H1 (cell line): ENCODE data around the gene CD72. TPM values are rescaled to one million over a fixed set of nuclear protein-coding genes. Genes with fewer than 3 reads are reported as not detected.

Experiments
- CTCF ChIA-PET: fragments of 300-600 bp; sonication (Branson Sonifier 250); formaldehyde crosslinking; loops from one replicate; lab custom pipeline; 2021; ENCODE audit not compliant: partially characterized antibody; lab: Charles Lee
- POLR2A ChIA-PET: fragments of 300-600 bp; sonication (Branson Sonifier 250); formaldehyde crosslinking; loops from one replicate; lab custom pipeline; 2021; ENCODE audit warnings: inconsistent platforms; ENCODE audit not compliant: partially characterized antibody; lab: Charles Lee
- DNase-seq, 2 experiments: peaks; one replicate each; pipeline versions ENCODE4 v3.0.0 to v3.0.0-alpha.2; 2010 to 2022; ENCODE audit warnings: low spot score in 2 of 2, low read depth in 1 of 2, mixed read lengths in 1 of 2
- FAIRE-seq: peaks from 2 replicates; lab custom pipeline; 2011; peaks lifted over from hg19 to GRCh38; lab: Jason Lieb, UNC
- H2AFZ ChIP-seq: 2 replicates; pipeline ENCODE4 v1.8.1; 2012; ENCODE audit warnings: low read length, inconsistent platforms
- H2AK5ac ChIP-seq: 2 replicates; pipeline ENCODE4 v1.6.1; 2013; ENCODE audit warnings: low read depth, low read length
- H2BK120ac ChIP-seq: replicated peaks from 2 replicates; pipeline ENCODE3; 2013; ENCODE audit warnings: low read depth, low read length, inconsistent platforms
- H2BK12ac ChIP-seq: 2 replicates; pipeline ENCODE4 v1.6.1; 2013; ENCODE audit warnings: low read depth, low read length
- H2BK15ac ChIP-seq: 2 replicates; pipeline ENCODE4 v1.6.1; 2013; ENCODE audit warnings: low read length
- H2BK20ac ChIP-seq: 2 replicates; pipeline ENCODE4 v1.6.1; 2013; ENCODE audit warnings: low read length
- H2BK5ac ChIP-seq: 2 replicates; pipeline ENCODE4 v1.6.1; 2013; ENCODE audit warnings: low read depth, low read length
- H3K14ac ChIP-seq: 2 replicates; pipeline ENCODE4 v1.6.1; 2013; ENCODE audit warnings: inconsistent platforms; ENCODE audit not compliant: insufficient read length
- H3K18ac ChIP-seq: 2 replicates; pipeline ENCODE4 v1.6.1; 2013; ENCODE audit warnings: low read length; ENCODE audit errors: extremely low read depth
- H3K23ac ChIP-seq: 2 replicates; pipeline ENCODE4 v1.6.1; 2013; ENCODE audit warnings: inconsistent platforms; ENCODE audit not compliant: insufficient read length
- H3K23me2 ChIP-seq: 2 replicates; pipeline ENCODE4 v1.6.1; 2013; ENCODE audit warnings: low read depth, low read length
- H3K27ac ChIP-seq: 2 replicates; pipeline ENCODE4 v1.6.1; 2011; ENCODE audit warnings: low read depth, low read length, inconsistent platforms
- H3K27me3 ChIP-seq, 4 experiments: replicated peaks in 1 of 4; 1 replicate in 1 of 4; 2 replicates in 3 of 4; pipeline versions ENCODE4 v1.6.1 to v1.8.1; 2011 to 2013; ENCODE audit warnings: low read length in 3 of 4, mild to moderate bottlenecking in 3 of 4, inconsistent platforms in 2 of 4, mixed read lengths in 2 of 4, moderate library complexity in 1 of 4; ENCODE audit not compliant: control insufficient read depth in 3 of 4, insufficient read depth in 3 of 4; ENCODE audit errors: extremely low read depth in 1 of 4
- H3K36me3 ChIP-seq, 4 experiments: 2 replicates each; pipeline versions ENCODE4 v1.6.1 to v1.8.1; 2011 to 2013; ENCODE audit warnings: mild to moderate bottlenecking in 4 of 4, low read length in 3 of 4, moderate library complexity in 2 of 4, control low read depth in 1 of 4, inconsistent platforms in 1 of 4; ENCODE audit not compliant: insufficient read depth in 4 of 4, control insufficient read depth in 2 of 4
- H3K4ac ChIP-seq: replicated peaks from 2 replicates; pipeline ENCODE3; 2013; ENCODE audit warnings: low read length, low read depth, mixed read lengths, inconsistent platforms; ENCODE audit not compliant: insufficient read length
- H3K4me1 ChIP-seq, 4 experiments: replicated peaks in 1 of 4; 1 replicate in 1 of 4; 2 replicates in 3 of 4; pipeline versions ENCODE4 v1.6.1 to v1.8.1; 2011 to 2013; ENCODE audit warnings: low read length in 3 of 4, inconsistent platforms in 2 of 4, mixed read lengths in 1 of 4; ENCODE audit not compliant: insufficient read depth in 4 of 4, control insufficient read depth in 3 of 4
- H3K4me2 ChIP-seq, 2 experiments: 2 replicates each; pipeline versions ENCODE4 v1.6.1 to v1.8.1; 2011 to 2013; ENCODE audit warnings: low read depth in 2 of 2, low read length in 2 of 2, control low read depth in 1 of 2, inconsistent platforms in 1 of 2, mild to moderate bottlenecking in 1 of 2; ENCODE audit not compliant: insufficient read depth in 1 of 2
- H3K4me3 ChIP-seq, 4 experiments: fragments of 200-600, 300-600 bp in 1 of 4; sonication (generic), shearing (Covaris generic), sonication (Bioruptor Twin) in 1 of 4; 2 replicates each; pipeline versions ENCODE4 v1.5.1 to v1.8.1; 2011 to 2016; ENCODE audit warnings: low read length in 4 of 4, low read depth in 3 of 4, control low read depth in 2 of 4, inconsistent platforms in 2 of 4, mild to moderate bottlenecking in 2 of 4, mixed read lengths in 1 of 4, moderate library complexity in 1 of 4; ENCODE audit not compliant: insufficient read depth in 2 of 4; ENCODE audit errors: extremely low read depth in 1 of 4
- H3K56ac ChIP-seq: replicated peaks from 2 replicates; pipeline ENCODE3; 2013; ENCODE audit warnings: low read depth, mild to moderate bottlenecking, mixed read lengths, low read length, inconsistent platforms; ENCODE audit not compliant: insufficient read length
- H3K79me1 ChIP-seq: 2 replicates; pipeline ENCODE4 v1.6.1; 2013; ENCODE audit warnings: low read depth, low read length, control low read depth
- H3K79me2 ChIP-seq, 2 experiments: 2 replicates each; pipeline versions ENCODE4 v1.6.1 to v1.8.1; 2012 to 2013; ENCODE audit warnings: low read length in 2 of 2, mild to moderate bottlenecking in 2 of 2, inconsistent platforms in 1 of 2; ENCODE audit not compliant: insufficient read depth in 2 of 2, control insufficient read depth in 1 of 2
- H3K9ac ChIP-seq, 4 experiments: replicated peaks in 1 of 4; 1 replicate in 1 of 4; 2 replicates in 3 of 4; pipeline versions ENCODE4 v1.6.1 to v1.8.1; 2011 to 2013; ENCODE audit warnings: low read depth in 3 of 4, low read length in 3 of 4, control low read depth in 2 of 4, mild to moderate bottlenecking in 2 of 4, moderate library complexity in 2 of 4, inconsistent platforms in 1 of 4; ENCODE audit errors: extremely low read depth in 1 of 4
- H3K9me3 ChIP-seq, 2 experiments: 2 replicates each; pipeline versions ENCODE4 v1.6.1 to v1.8.1; 2012 to 2013; ENCODE audit warnings: mild to moderate bottlenecking in 2 of 2, moderate library complexity in 2 of 2, control low read depth in 1 of 2, inconsistent platforms in 1 of 2, low read depth in 1 of 2, low read length in 1 of 2, mixed read lengths in 1 of 2; ENCODE audit not compliant: insufficient read depth in 2 of 2
- H4K20me1 ChIP-seq, 2 experiments: replicated peaks in 1 of 2; 2 replicates each; pipeline versions ENCODE3 to v1.8.1; 2011 to 2013; ENCODE audit warnings: inconsistent platforms in 2 of 2, low read length in 2 of 2, mild to moderate bottlenecking in 1 of 2; ENCODE audit not compliant: insufficient read depth in 2 of 2, control insufficient read depth in 1 of 2
- H4K5ac ChIP-seq: 2 replicates; pipeline ENCODE4 v1.6.1; 2013; ENCODE audit warnings: low read length, low read depth, mixed read lengths, inconsistent platforms; ENCODE audit not compliant: insufficient read length
- H4K8ac ChIP-seq: 2 replicates; pipeline ENCODE4 v1.8.0; 2013; ENCODE audit warnings: mild to moderate bottlenecking, moderate library complexity, low read length, inconsistent platforms; ENCODE audit not compliant: insufficient read depth; ENCODE audit errors: extremely low read depth
- H4K91ac ChIP-seq: replicated peaks from 2 replicates; pipeline ENCODE3; 2013; ENCODE audit warnings: low read length, mixed read lengths, inconsistent platforms; ENCODE audit not compliant: insufficient read length
- ATF2 ChIP-seq: IDR thresholded peaks from 2 replicates; pipeline ENCODE4 v1.6.1; 2012; ENCODE audit warnings: low read length, inconsistent platforms
- BACH1 ChIP-seq: IDR thresholded peaks from 2 replicates; pipeline ENCODE4 v1.6.1; 2012; ENCODE audit warnings: low read length, improper control_type of control experiment
- CTCF ChIP-seq, 3 experiments: IDR thresholded peaks; 1 replicate in 2 of 3; 2 replicates in 1 of 3; pipeline versions ENCODE4 v1.5.1 to v1.6.1; 2011; ENCODE audit warnings: low read length in 3 of 3, mild to moderate bottlenecking in 3 of 3, inconsistent platforms in 2 of 3, low read depth in 1 of 3, moderate library complexity in 1 of 3; ENCODE audit not compliant: insufficient read depth in 1 of 3; ENCODE audit errors: control extremely low read depth in 1 of 3
- GTF2F1 ChIP-seq: IDR thresholded peaks from 2 replicates; pipeline ENCODE4 v1.6.1; 2012; ENCODE audit warnings: low read depth, low read length, improper control_type of control experiment, borderline replicate concordance
- NANOG ChIP-seq: IDR thresholded peaks from 2 replicates; pipeline ENCODE4 v1.6.1; 2011; ENCODE audit warnings: low read length, low read depth, mild to moderate bottlenecking, inconsistent platforms; ENCODE audit not compliant: insufficient read depth, poor library complexity, severe bottlenecking
- SIRT6 ChIP-seq: IDR thresholded peaks from one replicate; pipeline ENCODE4 v1.7.1; 2012; ENCODE audit warnings: low read length, inconsistent platforms
- SP1 ChIP-seq: IDR thresholded peaks from 2 replicates; pipeline ENCODE4 v1.6.1; 2011; ENCODE audit warnings: low read depth, low read length
- TEAD4 ChIP-seq: IDR thresholded peaks from 2 replicates; pipeline ENCODE4 v1.6.1; 2012; ENCODE audit warnings: low read depth, low read length, inconsistent platforms, mixed read lengths
- ZNF274 ChIP-seq: IDR thresholded peaks from 2 replicates; pipeline ENCODE4 v1.7.0; 2012; ENCODE audit warnings: low read length, borderline replicate concordance; ENCODE audit errors: extremely low read depth
- WGBS, 2 experiments: shearing (Covaris generic) in 1 of 2; methylation state at CpG; one replicate each; pipeline versions ENCODE4 v1.1.6 to v1.1.7; 2013 to 2015; ENCODE audit warnings: low lambda C conversion rate in 2 of 2, mixed read lengths in 2 of 2, inconsistent platforms in 1 of 2, low coverage in 1 of 2, missing lambda C conversion rate in 1 of 2; ENCODE audit not compliant: insufficient replicate concordance in 2 of 2, insufficient coverage in 1 of 2, insufficient read length in 1 of 2; ENCODE audit errors: extremely low coverage in 1 of 2, missing lambda C conversion rate in 1 of 2; 5-methylcytosine and 5-hydroxymethylcytosine counted together
- polyA plus RNA-seq, 7 experiments: library from polyadenylated mRNA; depleted of rRNA in 3 of 7; stranded (reverse) in 5 of 7; unstranded in 2 of 7; fragments of >200 nt in 5 of 7; fragments of 200-250 nt in 2 of 7; gene quantifications; 1 replicate in 5 of 7; 2 replicates in 1 of 7; 4 replicates in 1 of 7; pipeline versions ENCODE4 v1.2.1 to v1.2.3, GENCODE V29; 2011 to 2013; ENCODE audit warnings: missing spikeins in 2 of 7, mixed read lengths in 2 of 7
- total RNA-seq: library from RNA; stranded (reverse); fragmentation: NEBNext Ultra II Directional; extraction: Animal tissue kit (Norgen Biotek cat#: 25700); gene quantifications from 2 replicates; pipeline ENCODE4 v1.2.1, GENCODE V29; 2021

CD72 gene
- total and polyA plus RNA-seq, 2 of the 8 experiments (the other 6 are each of a cell fraction or from before 2014, with no cell fraction given), result 4.0 to 4.5 TPM

- Histone ChIP-seq H3K79me2 (no peaks in the 10 kb centered on the region), H4K91ac (no peak overlapping the region)
- TF ChIP-seq GTF2F1, result no peak
- TF ChIP-seq ATF2, result 0 out of 2 replicates have a peak, but pooled peaks have one; percentile 19
- TF ChIP-seq ZNF274, result no peak
- no peak for TF ChIP-seq SIRT6
- TF ChIP-seq TEAD4, result peak; percentile 94
- peak; percentile 26 to 40 (median 26); a peak in 2 of 4 replicates for TF ChIP-seq CTCF (IDR thresholded peaks at IDR 0.05; ENCODE audit: control extremely low read depth in 1 of 3, insufficient read depth in 1 of 3, low read depth in 1 of 3, low read length in 3 of 3)
- no peak for TF ChIP-seq NANOG
- TF ChIP-seq SP1, result no peak
- no peak for TF ChIP-seq BACH1
These were observed 27.9 kb upstream of the CD72 start for GRCh38 chr9:35646153-35646532.

More at GRCh38 chr9:35646153-35646532, 27.9 kb upstream of the CD72 start:
- peak overlapping the region; percentile 81 for H3K18ac ChIP-seq
- no peak overlapping the region for H3K4ac ChIP-seq
- H3K14ac ChIP-seq, result no peak overlapping the region
- WGBS, 2 experiments, result 1% methylated on average over 10 of the region's 11 CpGs; no CpG with 5 or more reads in 1 of the 2 experiments
- H2AK5ac ChIP-seq, result no peak overlapping the region
- CTCF ChIA-PET, result interaction anchor here (0.6 to 8.1 kb wide), 25 partner anchors 14 to 1491 kb away, joined by 3 to 149 read pairs (median 4); partner anchors contain the start of genes ARHGEF39, CCDC107, RMRP and TPM2
- peak overlapping the region; percentile 56 to 79 (median 60) for H3K4me3 ChIP-seq
- no peak for FAIRE-seq
- peaks cover 0 to 16% (median 10%) of the 10 kb centered on the region in 4 experiments; a peak in 5 of 7 replicates for H3K4me1 ChIP-seq
- H3K23ac ChIP-seq, result no peak overlapping the region
- peak in 1 of 2 experiments; percentile 79 for DNase-seq
- H2AFZ ChIP-seq, result no peak overlapping the region; the same call in 1 of the 2 replicates
- no peaks in the 10 kb centered on the region for H3K27me3 ChIP-seq
- H2BK15ac ChIP-seq, result no peak overlapping the region
- no peaks in the 10 kb centered on the region for H4K20me1 ChIP-seq
- no peak overlapping the region for H2BK20ac ChIP-seq
- peaks cover 10% of the 10 kb centered on the region; the same call in 1 of the 2 replicates for H3K23me2 ChIP-seq
- POLR2A ChIA-PET, result interaction anchor here (0.7 to 6.2 kb wide), 10 partner anchors 11 to 86 kb away, joined by 3 to 53 read pairs (median 7); partner anchors contain the start of genes CCDC107, CREB3, RMRP and TLN1
- H3K79me1 ChIP-seq, result no peaks in the 10 kb centered on the region
- H2BK120ac ChIP-seq, result no peak overlapping the region
- peak overlapping the region; percentile 52; the same call in 1 of the 2 replicates for H2BK5ac ChIP-seq
- no peaks in the 10 kb centered on the region; a peak in 2 of 8 replicates for H3K36me3 ChIP-seq
- H4K8ac ChIP-seq, result no peak overlapping the region
- no peak overlapping the region; a peak in 1 of 7 replicates for H3K9ac ChIP-seq
- no peak overlapping the region for H4K5ac ChIP-seq
- H3K27ac ChIP-seq, result no peak overlapping the region
- H3K9me3 ChIP-seq, result no peaks in the 10 kb centered on the region
- H2BK12ac ChIP-seq, result no peak overlapping the region
- H3K4me2 ChIP-seq, result peak overlapping the region; percentile 72 to 82
- no peak overlapping the region for H3K56ac ChIP-seq
